ENCODE results near the gene MYO1E. TPM values are rescaled to one million over a fixed set of nuclear protein-coding genes. Genes with fewer than 3 reads are reported as not detected.

MYO1E gene
- total RNA-seq, 2 donors from 2014 or later: 66.3 to 92.0 TPM

DNA sequence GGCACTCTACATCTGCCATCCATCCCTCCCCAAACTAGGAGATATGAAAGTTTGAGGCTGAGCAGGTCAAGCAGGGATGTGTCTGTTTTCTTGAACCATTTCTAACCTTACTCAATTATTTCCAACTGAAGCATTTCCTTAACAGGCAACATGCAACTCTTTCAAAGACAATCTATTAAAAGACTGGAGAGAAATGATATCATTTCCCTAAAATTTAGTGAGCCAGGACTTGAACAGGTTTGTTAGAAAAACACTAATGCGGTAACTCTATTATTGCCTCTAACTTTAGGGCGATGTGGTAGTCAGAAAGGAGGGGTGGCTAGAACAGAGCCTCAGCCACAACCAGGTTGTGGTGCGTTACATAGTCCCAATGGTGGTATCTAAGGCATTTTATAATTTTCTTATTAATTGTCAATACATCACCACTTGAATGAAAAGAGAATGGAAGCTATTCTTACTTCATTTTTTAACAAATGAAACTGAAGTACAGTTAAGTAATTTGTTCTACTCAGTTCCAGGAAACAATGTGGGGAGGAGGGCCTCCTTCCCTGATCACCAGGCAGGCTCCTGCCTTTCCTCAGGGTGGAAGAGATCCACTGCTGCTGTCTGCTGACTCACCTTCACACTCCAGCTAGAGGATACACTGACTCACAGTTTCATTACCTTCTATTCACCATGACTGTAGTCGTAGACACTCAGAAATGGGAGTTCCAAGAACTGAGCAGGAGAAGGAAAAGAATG is 22.8 kb downstream of the MYO1E start:
- H3K4me1 ChIP-seq (replicated peaks): no peaks in the 10 kb centered on the region
- WGBS: 76% methylated on average over 4 of the region's 4 CpGs
- H3K27me3 ChIP-seq (replicated peaks; ENCODE audit: insufficient read depth): no peaks in the 10 kb centered on the region
- no peaks in the 10 kb centered on the region for H3K36me3 ChIP-seq
- no peak for DNase-seq (ENCODE audit: low spot score)
- H3K9me3 ChIP-seq: no peaks in the 10 kb centered on the region
- H3K4me3 ChIP-seq: no peak overlapping the region
- no peak overlapping the region for H3K27ac ChIP-seq
- intact Hi-C loops (cut with DNase I): no loop called here
- TF ChIP-seq, protein P1, sequence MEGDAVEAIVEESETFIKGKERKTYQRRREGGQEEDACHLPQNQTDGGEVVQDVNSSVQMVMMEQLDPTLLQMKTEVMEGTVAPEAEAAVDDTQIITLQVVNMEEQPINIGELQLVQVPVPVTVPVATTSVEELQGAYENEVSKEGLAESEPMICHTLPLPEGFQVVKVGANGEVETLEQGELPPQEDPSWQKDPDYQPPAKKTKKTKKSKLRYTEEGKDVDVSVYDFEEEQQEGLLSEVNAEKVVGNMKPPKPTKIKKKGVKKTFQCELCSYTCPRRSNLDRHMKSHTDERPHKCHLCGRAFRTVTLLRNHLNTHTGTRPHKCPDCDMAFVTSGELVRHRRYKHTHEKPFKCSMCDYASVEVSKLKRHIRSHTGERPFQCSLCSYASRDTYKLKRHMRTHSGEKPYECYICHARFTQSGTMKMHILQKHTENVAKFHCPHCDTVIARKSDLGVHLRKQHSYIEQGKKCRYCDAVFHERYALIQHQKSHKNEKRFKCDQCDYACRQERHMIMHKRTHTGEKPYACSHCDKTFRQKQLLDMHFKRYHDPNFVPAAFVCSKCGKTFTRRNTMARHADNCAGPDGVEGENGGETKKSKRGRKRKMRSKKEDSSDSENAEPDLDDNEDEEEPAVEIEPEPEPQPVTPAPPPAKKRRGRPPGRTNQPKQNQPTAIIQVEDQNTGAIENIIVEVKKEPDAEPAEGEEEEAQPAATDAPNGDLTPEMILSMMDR (IDR thresholded peaks at IDR 0.05): no peak
- no peak for TF ChIP-seq POLR2A (IDR thresholded peaks at IDR 0.05)
- no peak for TF ChIP-seq POLR2AphosphoS5 (IDR thresholded peaks at IDR 0.05)

DNA sequence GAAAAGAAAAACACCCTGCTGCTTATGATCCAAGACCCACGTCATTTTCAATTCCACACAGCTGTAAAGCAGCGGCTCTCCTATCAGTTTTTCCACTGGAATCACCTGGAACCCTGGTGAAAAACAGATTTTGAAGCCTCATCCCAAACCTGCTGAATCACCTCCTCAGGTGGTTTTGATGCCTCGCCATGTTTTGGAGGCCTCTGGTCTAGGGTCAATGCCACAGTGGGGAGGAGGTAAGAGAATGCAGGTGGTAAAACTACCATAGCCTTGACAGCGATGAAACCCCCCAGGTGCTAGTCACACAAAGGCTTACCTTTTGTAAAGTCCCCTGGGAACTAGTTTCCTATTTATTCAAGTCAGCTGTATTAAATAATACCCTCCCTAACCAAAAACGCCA is 24.8 kb downstream of the MYO1E start:
- intact Hi-C loops (cut with DNase I): no loop called here
- Histone ChIP-seq H3K27ac (no peak overlapping the region), H3K4me3 (no peak overlapping the region), H3K36me3 (no peaks in the 10 kb centered on the region), H3K9me3 (no peaks in the 10 kb centered on the region), H3K27me3 (replicated peaks; ENCODE audit: insufficient read depth) (no peaks in the 10 kb centered on the region), H3K4me1 (replicated peaks) (no peaks in the 10 kb centered on the region)
- no peak for DNase-seq (ENCODE audit: low spot score)
- TF ChIP-seq, protein P1 (IDR thresholded peaks at IDR 0.05): no peak
- TF ChIP-seq POLR2A (IDR thresholded peaks at IDR 0.05) (no peak), POLR2AphosphoS5 (IDR thresholded peaks at IDR 0.05) (no peak)
- 86% methylated on average over 5 of the region's 5 CpGs for WGBS

DNA sequence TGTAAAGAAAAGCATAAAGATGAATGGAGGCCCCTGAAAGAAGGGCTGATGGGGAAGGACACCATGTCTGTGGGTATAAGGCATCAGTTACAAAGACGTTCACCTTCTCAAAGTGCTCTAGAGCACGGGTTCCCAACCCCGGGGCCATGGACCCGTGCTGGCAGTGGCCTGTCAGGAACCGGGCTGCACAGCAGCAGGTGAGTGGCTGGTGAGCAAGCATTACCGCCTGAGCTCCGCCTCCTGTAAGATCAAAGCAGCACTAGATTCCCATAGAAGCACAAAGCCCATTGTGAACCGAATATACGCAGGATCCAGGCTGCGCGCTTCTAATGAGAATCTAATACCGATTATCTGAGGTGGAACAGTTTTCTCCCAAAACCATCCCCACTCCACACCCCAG is 25.7 kb downstream of the MYO1E start:
- Histone ChIP-seq H3K4me3 (no peak overlapping the region), H3K4me1 (replicated peaks) (no peaks in the 10 kb centered on the region), H3K36me3 (no peaks in the 10 kb centered on the region), H3K27ac (no peak overlapping the region), H3K27me3 (replicated peaks; ENCODE audit: insufficient read depth) (no peaks in the 10 kb centered on the region), H3K9me3 (no peaks in the 10 kb centered on the region)
- TF ChIP-seq POLR2AphosphoS5 (IDR thresholded peaks at IDR 0.05) (no peak), POLR2A (IDR thresholded peaks at IDR 0.05) (no peak)
- TF ChIP-seq, protein P1 (IDR thresholded peaks at IDR 0.05): no peak
- whole genome bisulfite sequencing: 79% methylated on average over 12 of the region's 12 CpGs
- intact Hi-C loops (cut with DNase I): no loop called here
- DNase-seq (ENCODE audit: low spot score): no peak

DNA sequence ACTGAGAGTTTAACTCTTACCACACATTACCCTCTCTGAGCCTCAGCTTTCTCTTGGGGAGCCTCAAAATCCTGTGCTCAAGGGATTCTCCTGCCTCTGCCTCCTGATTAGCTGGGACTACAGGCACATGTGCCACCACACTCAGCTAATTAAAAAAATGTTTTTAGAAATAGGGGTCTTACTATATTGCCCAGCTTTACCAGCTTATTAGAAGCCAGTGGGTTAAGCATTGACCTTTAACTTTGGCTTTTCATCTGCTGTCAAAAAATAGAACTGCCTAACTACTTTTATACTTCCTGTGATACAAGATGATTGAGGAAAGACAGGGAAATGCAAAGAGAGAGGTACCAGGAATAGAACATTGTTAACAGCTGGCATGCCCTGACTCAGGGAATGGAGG is 27.3 kb downstream of the MYO1E start:
- intact Hi-C loops (cut with DNase I): no loop called here
- H3K4me3 ChIP-seq: no peak overlapping the region
- no peaks in the 10 kb centered on the region for H3K36me3 ChIP-seq
- no peak for DNase-seq (ENCODE audit: low spot score)
- no peak overlapping the region for H3K27ac ChIP-seq
- no peaks in the 10 kb centered on the region for H3K4me1 ChIP-seq (replicated peaks)
- TF ChIP-seq POLR2A (IDR thresholded peaks at IDR 0.05) (no peak), POLR2AphosphoS5 (IDR thresholded peaks at IDR 0.05) (no peak)
- TF ChIP-seq, protein P1 (IDR thresholded peaks at IDR 0.05): no peak
- H3K27me3 ChIP-seq (replicated peaks; ENCODE audit: insufficient read depth): no peaks in the 10 kb centered on the region
- no peaks in the 10 kb centered on the region for H3K9me3 ChIP-seq

DNA sequence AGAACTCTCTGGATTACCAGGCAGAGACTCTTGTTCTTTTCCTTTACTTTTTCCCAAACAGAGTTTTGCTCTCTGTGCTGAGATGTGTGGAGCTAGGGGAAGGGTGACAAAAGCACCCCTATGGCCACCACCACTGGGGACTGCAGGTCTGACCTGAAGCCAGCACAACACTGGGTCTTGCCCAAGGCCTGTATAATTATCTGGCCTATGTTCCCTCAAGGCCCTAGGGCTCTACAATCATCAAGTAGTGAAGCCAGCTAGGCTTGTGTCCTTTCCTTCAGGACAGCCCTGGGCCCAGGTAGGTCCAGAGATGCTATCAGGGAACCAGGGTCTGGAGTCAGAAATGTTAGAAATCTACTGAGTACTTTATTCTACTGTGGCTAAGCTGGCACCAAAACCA is 28.4 kb downstream of the MYO1E start:
- Histone ChIP-seq H3K4me1 (replicated peaks) (no peaks in the 10 kb centered on the region), H3K27ac (no peak overlapping the region), H3K27me3 (replicated peaks; ENCODE audit: insufficient read depth) (no peaks in the 10 kb centered on the region), H3K4me3 (no peak overlapping the region), H3K9me3 (no peaks in the 10 kb centered on the region), H3K36me3 (no peaks in the 10 kb centered on the region)
- no peak for DNase-seq (ENCODE audit: low spot score)
- TF ChIP-seq, protein P1 (IDR thresholded peaks at IDR 0.05): no peak
- TF ChIP-seq POLR2AphosphoS5 (IDR thresholded peaks at IDR 0.05): no peak
- no peak for TF ChIP-seq POLR2A (IDR thresholded peaks at IDR 0.05)
- intact Hi-C loops (cut with DNase I): no loop called here

All from prostate gland (tissue), 2 donors.